ENCODE results near the gene FMO4.

DNA sequence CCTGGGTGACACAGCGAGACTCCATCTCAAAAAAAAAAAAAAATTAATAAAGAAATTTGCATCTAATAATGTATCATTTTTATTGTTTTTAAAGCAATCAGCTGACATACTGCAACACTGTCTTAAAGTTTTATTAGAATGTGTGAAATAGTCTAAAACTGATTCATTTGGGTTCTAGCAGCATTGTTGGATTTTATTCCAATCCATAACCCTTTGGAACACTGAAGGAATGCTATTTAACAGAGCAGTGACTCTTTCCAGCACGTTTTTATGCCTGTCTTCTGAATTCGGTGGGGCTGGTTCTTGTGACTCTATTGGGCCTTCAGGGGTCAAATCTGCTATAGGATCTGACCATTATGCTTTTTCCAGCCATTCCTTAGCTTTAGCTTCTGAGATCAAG lies 18.2 kb upstream of the FMO4 start:
- TF ChIP-seq FOXP2 (optimal IDR thresholded peaks at IDR 0.05; ENCODE audit: control extremely low read depth, extremely low read length, insufficient read depth) (no peak), EZH2 (IDR thresholded peaks at IDR 0.05) (no peak), POLR2AphosphoS5 (IDR thresholded peaks at IDR 0.05; ENCODE audit: borderline replicate concordance, low read depth, low read length) (no peak)
